ENCODE data around the gene CEP170B. TPM values are rescaled to one million over a fixed set of nuclear protein-coding genes. Genes with fewer than 3 reads are reported as not detected.
A peak's percentile ranks its signal among the peaks of the same experiment; 100 is the strongest.
"Not testable (repeated sequence)": the region's sequence is repeated elsewhere in the genome, so short reads cannot be mapped to it uniquely, and the experiment has no call there.

CEP170B gene
- total RNA-seq, 2 donors from 2014 or later = 26.8 to 47.0 TPM

DNA sequence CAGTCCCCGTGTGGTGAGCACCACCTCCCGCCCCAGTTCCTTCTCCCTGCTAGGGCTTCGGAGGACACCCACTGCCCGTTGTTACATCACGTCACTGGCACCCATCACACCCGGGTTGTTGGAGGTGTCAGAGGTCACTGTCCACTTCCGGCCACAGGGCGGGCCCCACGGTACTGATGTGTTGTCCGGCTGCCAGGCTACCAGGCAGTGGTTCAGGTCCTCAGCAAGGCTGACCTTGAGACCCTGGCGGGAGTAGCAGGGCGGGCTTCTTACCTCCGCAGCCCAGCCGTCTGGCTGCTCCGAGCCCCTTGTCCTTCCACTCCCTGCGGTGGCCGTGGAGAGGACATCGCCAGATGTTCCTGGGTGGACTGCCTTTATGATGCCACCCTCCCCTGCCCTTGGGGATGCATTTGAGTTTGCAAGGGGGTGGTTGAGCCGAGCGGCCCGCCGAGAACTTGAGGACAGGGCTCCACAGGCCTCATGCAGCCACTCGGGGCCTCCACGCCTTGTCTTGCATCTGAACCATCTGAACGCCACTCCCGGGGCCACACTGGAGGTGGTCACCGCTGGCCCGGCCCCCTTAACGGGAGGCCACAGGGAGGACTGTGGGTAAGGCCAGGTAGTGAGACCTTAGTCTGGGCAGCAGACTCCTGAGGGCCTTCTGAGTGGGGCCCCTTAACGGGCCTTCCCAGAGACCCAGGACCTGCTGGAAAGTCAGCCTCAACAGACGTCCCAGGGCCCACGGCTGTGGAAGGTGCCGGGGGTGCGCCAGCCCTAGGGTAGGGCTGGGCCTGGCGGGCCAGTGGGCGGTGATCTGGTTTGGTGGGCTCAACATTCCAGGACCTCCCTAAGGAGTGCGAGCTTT, 32.5 kb downstream of the CEP170B start:
- intact Hi-C loops (cut with DNase I) = loop anchor here (2.0 to 10.0 kb wide), 3 partner anchors 70 to 157 kb away; no protein-coding TSS in a partner anchor
- peak; percentile 80 for DNase-seq (ENCODE audit: low spot score)

- intact Hi-C loops (cut with DNase I) = loop anchor here (5.0 to 10.0 kb wide), 2 partner anchors 69 to 157 kb away; no protein-coding TSS in a partner anchor
- DNase-seq (ENCODE audit: low spot score) = no peak
Observed at GRCh38 chr14:104898195-104898558, 33.1 kb downstream of the CEP170B start.

DNA sequence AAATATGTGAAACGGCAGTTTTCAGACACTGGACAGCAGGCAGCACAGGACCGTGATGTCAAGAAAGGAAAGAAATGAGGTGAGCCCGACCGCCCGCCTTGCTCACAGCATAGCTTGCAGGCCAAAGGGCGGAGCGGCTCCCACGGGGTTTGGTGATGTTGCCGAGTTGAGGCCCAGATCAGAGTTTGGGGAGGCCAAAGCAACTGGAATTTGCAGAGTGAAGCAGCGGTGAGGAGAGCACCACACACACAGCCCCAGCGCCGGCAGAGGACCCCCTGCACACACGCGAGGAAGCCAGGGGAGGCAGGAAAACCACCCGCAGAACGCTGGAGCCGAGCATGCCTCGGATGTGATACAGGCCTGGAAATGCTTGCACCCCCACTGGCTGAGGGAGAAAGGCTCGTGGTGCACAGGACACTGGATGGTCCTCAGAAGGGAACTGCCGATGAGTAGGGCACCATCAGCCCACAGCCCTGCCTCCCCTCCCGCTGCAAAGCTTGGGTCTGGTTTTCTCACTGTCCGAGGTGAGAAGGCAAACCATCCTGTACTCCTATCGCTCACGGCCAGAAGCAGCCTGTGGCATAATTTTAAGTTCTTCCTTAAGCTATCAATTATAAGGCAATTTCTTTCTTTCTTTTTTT, 33.9 kb downstream of the CEP170B start:
- peak; percentile 80 for DNase-seq (ENCODE audit: low spot score)
- intact Hi-C loops (cut with DNase I) = loop anchor here (5.0 to 10.0 kb wide), 2 partner anchors 68 to 156 kb away; no protein-coding TSS in a partner anchor

DNA sequence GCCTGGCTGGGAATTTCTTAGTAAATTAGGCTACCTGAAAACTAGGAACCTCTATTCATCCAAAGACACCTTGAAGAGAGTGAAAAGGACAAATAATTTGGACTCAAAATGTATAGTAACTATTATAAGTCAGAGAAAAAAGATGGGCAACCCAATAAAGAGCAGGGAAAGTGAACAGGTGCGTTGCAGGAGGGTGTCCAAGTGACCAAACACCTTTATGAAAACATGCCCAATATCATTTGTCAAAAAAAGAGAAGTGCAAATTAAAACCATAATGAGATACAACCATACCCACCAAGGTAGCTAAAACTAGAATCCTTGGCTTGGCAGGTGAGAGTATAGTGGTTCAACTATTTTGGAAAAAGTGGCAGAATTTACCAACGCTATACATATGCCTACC, 34.7 kb downstream of the CEP170B start:
- DNase-seq (ENCODE audit: low spot score) = no peak
- intact Hi-C loops (cut with DNase I) = loop anchor here (5.0 to 10.0 kb wide), 2 partner anchors 68 to 155 kb away; no protein-coding TSS in a partner anchor

GRCh38 chr14:104900639-104901512, 35.8 kb downstream of the CEP170B start:
- intact Hi-C loops (cut with DNase I) = no loop called here
- no peak for DNase-seq (ENCODE audit: low spot score)

- DNase-seq (ENCODE audit: low spot score) = no peak
- intact Hi-C loops (cut with DNase I) = no loop called here
Observed at GRCh38 chr14:104903990-104904389, 38.9 kb downstream of the CEP170B start.

DNA sequence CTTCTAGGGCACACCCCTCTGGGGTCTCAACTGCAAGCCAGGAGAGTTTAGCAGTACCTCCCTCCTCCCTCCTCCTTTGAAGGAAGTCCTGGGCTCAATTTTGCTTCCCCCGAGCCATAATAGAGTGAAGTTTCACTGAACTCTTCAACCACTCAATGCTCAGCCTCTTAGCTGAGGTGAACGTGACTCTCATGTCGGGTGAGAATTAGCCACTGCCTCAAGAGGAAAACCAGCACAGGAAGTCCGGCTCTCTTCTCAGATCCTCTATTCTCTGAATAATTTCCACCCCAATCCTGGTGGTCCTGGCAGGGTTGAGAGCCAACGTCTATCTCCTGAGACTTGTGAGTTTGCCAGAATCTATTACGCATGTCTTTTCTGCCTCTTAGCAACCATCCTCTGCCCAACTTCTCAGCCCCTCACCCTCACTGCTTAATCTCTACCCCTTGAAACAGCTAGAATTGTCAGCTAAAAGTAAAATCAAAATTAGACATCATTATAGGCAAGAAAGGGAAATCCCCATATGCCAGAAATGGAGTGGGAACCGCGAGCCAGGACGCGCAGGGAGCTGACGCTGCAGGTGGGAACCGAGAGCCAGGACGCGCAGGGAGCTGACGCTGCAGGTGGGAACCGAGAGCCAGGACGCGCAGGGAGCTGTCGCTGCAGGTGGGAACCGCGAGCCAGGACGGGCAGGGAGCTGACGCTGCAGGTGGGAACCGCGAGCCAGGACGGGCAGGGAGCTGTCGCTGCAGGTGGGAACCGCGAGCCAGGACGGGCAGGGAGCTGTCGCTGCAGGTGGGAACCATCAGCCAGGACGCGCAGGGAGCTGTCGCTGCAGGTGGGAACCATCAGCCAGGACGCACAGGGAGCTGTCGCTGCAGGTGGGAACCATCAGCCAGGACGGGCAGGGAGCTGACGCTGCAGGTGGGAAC, 39.8 kb downstream of the CEP170B start:
- intact Hi-C loops (cut with DNase I) = not testable (repeated sequence)
- DNase-seq (ENCODE audit: low spot score) = peak; percentile 34

DNA sequence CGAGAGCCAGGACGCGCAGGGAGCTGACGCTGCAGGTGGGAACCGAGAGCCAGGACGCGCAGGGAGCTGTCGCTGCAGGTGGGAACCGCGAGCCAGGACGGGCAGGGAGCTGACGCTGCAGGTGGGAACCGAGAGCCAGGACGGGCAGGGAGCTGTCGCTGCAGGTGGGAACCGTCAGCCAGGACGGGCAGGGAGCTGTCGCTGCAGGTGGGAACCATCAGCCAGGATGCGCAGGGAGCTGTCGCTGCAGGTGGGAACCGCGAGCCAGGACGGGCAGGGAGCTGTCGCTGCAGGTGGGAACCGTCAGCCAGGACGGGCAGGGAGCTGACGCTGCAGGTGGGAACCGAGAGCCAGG, 40.5 kb downstream of the CEP170B start:
- intact Hi-C loops (cut with DNase I); DNase-seq (ENCODE audit: low spot score): not testable (repeated sequence)

DNA sequence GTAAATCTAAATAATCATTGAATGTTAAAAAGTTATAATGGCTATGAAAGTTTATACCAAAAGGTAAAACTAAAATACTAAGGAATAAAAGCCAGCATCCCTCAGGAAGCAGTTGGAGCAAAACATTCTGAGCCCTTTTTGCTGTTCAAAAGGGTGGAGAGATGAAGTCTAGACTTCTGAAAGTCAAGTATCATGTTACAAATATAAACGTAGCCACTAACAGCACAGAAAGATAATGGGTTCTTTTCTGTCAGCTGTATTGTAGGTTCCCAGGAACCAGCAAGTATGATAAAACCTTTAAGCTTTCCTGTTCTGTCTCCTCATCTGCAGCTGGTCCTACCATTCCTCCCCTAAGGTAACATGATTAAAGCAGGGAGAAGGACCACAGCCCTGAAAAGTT, 43.2 kb downstream of the CEP170B start:
- intact Hi-C loops (cut with DNase I) = no loop called here
- DNase-seq (ENCODE audit: low spot score) = no peak

DNA sequence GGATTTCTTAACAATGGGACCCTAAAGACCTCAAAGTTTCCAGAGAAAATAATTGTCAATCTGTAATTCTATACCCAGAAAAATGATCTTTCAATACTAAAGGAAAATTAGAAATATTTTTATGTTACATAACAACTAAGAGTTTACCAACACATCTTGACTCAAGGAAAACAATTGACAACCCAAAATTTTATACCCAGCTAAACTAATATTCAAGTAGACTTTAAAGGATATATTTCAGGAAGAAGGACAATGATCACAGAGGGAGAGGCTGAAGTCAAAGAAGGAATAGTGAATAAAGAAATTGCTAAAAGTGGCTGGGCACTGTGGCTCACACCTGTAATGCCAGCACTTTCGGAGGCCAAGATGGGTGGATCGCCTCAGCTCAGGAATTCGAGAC, 47.0 kb downstream of the CEP170B start:
- intact Hi-C loops (cut with DNase I) = no loop called here
- DNase-seq (ENCODE audit: low spot score) = no peak

- intact Hi-C loops (cut with DNase I) = no loop called here
- no peak for DNase-seq (ENCODE audit: low spot score)
Observed at GRCh38 chr14:104913435-104913834, 48.4 kb downstream of the CEP170B start.

- intact Hi-C loops (cut with DNase I) = no loop called here
- peak; percentile 2 for DNase-seq (ENCODE audit: low spot score)
Observed at GRCh38 chr14:104917116-104917515, 52.0 kb downstream of the CEP170B start.

GRCh38 chr14:104917993-104918392, 52.9 kb downstream of the CEP170B start:
- intact Hi-C loops (cut with DNase I) = no loop called here
- DNase-seq (ENCODE audit: low spot score) = peak; percentile 36

GRCh38 chr14:104919152-104919992, 54.3 kb downstream of the CEP170B start:
- intact Hi-C loops (cut with DNase I) = not testable (repeated sequence)
- DNase-seq (ENCODE audit: low spot score) = peak; percentile 56

GRCh38 chr14:104919993-104920315, 54.9 kb downstream of the CEP170B start:
- DNase-seq (ENCODE audit: low spot score) = no peak
- intact Hi-C loops (cut with DNase I) = no loop called here

GRCh38 chr14:104923640-104924420, 58.8 kb downstream of the CEP170B start:
- DNase-seq (ENCODE audit: low spot score) = peak; percentile 58
- intact Hi-C loops (cut with DNase I) = no loop called here
